ENCODE measurements around the gene RFT1.

DNA sequence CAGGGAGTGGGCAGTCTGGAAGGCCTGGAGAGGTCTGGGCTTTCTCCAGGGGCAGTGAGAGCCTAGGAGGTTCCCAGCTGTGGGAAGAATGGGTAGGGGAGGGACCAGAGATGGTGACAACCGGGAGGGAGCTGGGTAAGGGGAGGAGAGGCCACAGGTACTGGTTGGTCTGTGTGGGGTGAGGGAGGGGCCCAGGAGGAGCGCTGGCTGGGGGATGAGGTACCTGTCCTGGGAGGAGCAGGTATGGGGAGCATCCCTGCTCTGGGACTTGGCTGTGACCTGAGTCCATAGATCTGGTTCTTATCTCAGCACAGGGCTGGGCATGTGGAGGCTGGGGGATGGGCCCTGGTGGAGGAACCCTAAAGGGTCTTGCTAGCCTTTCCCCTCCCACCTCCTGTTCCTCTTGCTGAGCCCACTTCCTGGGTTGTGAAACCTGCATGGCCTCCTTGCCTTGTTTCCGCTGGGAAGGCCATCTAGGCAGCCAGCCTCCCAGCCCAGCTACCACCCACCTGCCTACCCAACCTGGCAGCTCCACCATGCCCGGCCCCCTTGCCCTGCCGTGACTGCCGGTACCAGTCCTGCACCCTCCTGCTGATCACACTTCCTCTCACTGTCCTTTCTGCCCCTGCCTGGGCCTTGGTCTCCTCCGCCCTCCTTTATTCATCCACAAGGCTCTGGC lies 41.7 kb upstream of the RFT1 start:
- no peak for TF ChIP-seq CTCF (IDR thresholded peaks at IDR 0.05)
- no peak for TF ChIP-seq POLR2A (IDR thresholded peaks at IDR 0.05; ENCODE audit: low read depth)
- no peak for TF ChIP-seq POLR2AphosphoS5 (IDR thresholded peaks at IDR 0.05)

All from esophagus muscularis mucosa (tissue), 3 donors.